Epithelial cell of proximal tubule (primary cell): ENCODE data around the gene CMAS. TPM values are rescaled to one million over a fixed set of nuclear protein-coding genes. Genes with fewer than 3 reads are reported as not detected.

ENCODE experiments used
- DNase-seq: peaks from one replicate; pipeline ENCODE4 v3.0.0-alpha.2; 2011; ENCODE audit warnings: low read depth
- H3K4me3 ChIP-seq: 2 replicates; pipeline ENCODE4 v1.5.1; 2011; ENCODE audit warnings: low read depth, mild to moderate bottlenecking, low read length
- total RNA-seq: library from RNA; depleted of rRNA; stranded (reverse); fragments of >200 nt; gene quantifications from 2 replicates; pipeline ENCODE4 v1.2.3, GENCODE V29; 2015
- TF ChIP-seq, protein P1 (sequence below): conservative IDR thresholded peaks from 2 replicates; pipeline ENCODE4 v1.5.1; 2012; ENCODE audit warnings: low read depth, mild to moderate bottlenecking, low read length

The CMAS gene
- total RNA-seq, 1 donor from 2014 or later = 41.8 TPM

DNA sequence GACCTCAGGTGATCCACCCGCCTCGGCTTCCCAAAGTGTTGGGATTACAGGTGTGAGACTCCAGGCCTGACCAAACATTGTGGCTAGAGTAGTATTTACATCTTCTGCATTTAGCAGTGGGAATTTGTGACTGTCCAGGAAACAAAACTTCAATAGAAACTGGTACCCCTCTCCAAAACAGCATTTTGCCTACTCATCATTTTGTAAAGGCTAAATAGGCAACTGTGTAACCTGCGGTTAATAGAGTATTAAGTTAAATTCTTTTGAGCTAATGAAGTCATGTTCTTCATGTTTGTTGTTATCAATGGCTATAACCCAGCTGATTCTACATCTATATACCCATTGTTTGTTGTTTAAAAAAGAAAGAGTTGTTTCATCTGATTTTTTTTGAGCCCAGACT is 8.1 kb downstream of the CMAS start:
- no peak for DNase-seq
- TF ChIP-seq, protein P1, sequence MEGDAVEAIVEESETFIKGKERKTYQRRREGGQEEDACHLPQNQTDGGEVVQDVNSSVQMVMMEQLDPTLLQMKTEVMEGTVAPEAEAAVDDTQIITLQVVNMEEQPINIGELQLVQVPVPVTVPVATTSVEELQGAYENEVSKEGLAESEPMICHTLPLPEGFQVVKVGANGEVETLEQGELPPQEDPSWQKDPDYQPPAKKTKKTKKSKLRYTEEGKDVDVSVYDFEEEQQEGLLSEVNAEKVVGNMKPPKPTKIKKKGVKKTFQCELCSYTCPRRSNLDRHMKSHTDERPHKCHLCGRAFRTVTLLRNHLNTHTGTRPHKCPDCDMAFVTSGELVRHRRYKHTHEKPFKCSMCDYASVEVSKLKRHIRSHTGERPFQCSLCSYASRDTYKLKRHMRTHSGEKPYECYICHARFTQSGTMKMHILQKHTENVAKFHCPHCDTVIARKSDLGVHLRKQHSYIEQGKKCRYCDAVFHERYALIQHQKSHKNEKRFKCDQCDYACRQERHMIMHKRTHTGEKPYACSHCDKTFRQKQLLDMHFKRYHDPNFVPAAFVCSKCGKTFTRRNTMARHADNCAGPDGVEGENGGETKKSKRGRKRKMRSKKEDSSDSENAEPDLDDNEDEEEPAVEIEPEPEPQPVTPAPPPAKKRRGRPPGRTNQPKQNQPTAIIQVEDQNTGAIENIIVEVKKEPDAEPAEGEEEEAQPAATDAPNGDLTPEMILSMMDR = no peak
- H3K4me3 ChIP-seq = no peak overlapping the region

DNA sequence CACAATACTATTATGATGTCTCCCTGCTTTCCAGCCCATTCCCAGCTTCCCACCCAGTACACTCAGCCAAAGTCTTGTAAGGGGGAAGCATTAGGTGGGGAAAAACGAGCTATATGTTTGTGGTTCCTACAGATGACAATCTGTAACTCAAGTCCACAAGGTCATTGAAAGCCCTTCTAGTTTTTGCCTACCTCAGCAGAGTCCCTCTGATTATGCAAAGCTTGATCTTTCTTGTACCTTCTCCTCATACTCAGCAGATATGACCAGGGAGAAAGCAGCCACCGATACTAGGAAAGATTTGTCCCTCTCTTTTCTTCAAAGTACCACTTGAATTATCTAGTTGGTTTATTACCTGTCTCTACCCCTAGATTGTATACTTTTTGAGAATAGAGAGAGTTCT is 10.6 kb downstream of the CMAS start:
- TF ChIP-seq, protein P1 = no peak
- no peak overlapping the region for H3K4me3 ChIP-seq
- DNase-seq = no peak

DNA sequence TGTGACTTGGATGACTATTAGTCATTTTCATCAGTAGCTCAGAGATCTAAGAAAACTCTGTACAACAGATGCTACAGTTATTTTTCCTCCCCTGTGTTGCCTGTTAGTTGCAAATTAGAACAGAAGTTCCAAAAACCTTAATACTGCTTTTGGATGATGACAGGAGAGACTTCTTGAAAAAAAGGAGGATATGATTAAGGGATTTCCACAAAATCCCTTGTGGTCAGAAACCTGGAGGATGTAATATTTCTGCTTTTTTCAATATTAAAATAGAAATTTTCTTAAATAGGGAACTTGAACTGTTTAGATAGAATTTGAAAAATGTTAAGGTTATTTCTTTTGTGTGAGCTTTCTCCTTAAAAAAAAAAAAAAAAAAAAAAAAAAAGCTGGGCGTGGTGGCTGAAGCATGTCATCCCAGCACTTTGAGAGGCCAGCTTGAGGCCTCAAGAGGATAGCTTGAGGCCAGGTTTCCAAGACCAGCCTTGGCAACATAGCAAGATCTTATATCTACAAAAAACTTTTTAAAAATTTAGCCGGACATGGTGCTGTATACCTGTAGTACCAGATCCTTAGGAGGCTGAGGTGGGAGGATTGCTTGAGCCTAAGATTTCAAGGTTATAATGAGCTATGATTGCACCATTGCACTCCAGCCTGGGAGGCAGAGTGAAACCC is 14.1 kb downstream of the CMAS start:
- TF ChIP-seq, protein P1 = no peak
- no peak overlapping the region for H3K4me3 ChIP-seq

DNA sequence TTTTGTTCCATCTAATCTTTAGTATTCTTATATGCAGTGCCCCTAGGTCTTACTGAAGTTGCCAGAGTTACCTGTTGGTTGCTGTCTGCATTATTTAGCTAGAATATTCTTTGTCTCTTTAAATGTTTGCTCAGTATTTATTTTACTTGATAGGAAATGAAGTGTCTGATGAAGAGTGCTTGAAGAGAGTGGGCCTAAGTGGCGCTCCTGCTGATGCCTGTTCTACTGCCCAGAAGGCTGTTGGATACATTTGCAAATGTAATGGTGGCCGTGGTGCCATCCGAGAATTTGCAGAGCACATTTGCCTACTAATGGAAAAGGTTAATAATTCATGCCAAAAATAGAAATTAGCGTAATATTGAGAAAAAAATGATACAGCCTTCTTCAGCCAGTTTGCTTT is 18.9 kb downstream of the CMAS start:
- H3K4me3 ChIP-seq = no peak overlapping the region
- TF ChIP-seq, protein P1 = no peak
- DNase-seq = no peak

More for the DNA sequence above, 14.1 kb downstream of the CMAS start:
- no peak for DNase-seq

DNA sequence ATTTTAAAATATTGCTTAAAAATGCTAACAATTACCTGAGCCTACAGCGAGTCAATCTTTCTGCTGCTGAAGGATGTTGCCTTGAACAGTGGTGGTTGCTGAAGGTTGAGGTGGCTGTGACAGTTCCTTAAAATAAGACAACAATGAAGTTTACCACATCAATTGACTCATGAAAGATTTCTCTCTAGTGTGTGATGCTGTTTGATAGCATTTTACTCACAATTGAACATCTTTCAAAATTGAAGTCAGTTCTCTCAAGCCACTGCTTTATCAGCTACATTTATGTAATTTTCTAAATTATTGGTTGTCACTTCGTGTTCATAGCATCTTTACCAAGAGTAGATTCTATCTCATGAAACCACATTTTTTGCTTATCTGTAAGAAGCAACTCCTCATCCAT is 20.3 kb downstream of the CMAS start:
- H3K4me3 ChIP-seq = no peak overlapping the region
- DNase-seq = no peak
- TF ChIP-seq, protein P1 = no peak

DNA sequence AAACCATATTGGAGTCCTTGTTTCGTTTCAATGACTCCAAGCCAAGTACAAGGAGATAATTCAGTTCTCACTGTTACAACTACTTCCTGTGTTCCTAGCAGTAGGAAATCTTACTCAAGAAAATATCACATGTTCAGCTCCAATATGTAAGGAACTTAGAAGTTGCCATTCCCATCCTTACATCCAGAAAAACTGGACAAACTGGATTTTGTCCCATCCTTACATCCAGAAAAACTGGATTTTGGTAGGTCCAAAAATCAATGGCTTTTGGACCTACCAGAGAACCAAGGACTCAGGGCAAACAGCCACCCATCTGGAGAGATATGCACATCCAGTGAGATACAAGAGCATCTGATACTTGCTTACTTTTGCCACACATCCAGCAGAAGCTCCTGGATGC is 23.8 kb downstream of the CMAS start:
- H3K4me3 ChIP-seq = no peak overlapping the region
- DNase-seq = no peak
- TF ChIP-seq, protein P1 = no peak

DNA sequence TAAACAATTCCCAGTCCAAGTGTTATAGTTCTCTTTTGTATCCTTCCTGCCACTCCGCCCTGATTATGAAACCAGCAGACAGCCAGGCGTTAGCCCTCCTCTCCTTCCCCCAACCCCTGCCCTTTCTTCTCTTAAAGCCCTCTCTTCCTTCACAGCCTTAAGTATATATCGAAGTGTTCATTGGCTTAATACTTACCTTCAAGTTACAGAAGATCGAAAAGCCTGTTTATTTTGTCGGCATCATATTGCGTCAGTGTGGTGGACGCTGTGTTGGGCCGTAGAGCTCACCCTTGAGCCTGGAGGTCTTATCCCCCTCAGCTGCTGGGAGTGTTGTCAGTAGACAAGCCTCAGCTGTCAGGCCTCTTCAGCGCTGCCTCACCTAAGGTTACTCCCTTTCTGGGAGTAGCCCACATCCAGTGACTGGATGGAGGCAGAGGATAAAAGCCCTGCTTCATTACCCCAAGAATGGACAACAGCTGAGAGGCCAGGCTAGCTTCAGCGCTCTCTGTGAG is 36.2 kb downstream of the CMAS start:
- H3K4me3 ChIP-seq = no peak overlapping the region
- DNase-seq = no peak
- TF ChIP-seq, protein P1 = no peak
